Measurements from ENCODE around the gene DDX47.

DNA sequence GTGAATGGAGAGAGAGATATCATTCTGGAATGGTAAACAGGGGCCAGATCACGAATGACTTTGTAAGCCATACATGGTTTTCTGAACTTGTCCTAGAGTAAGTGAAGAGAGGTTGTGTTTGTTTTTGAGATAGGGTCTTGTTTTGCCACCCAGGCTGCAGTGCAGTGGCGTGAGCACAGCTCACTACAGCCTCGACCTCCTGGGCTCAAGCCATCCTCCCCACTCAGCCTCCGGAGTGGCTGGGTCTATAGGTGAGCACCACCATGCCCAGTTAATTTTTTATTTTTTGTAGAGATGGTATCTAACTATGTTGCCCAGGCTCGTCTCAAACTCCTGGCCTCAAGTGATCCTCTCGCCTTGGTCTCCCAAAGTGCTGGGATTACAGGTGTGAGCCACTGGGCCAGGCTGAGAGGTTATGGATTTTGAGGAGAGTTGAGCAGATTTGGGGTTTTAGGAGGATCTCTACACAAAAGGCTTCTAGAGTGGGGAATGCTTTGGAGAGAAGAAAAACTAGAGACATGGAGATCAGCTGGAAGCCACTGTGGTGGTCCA, 58.5 kb downstream of the DDX47 start:
- TF ChIP-seq, protein P1, sequence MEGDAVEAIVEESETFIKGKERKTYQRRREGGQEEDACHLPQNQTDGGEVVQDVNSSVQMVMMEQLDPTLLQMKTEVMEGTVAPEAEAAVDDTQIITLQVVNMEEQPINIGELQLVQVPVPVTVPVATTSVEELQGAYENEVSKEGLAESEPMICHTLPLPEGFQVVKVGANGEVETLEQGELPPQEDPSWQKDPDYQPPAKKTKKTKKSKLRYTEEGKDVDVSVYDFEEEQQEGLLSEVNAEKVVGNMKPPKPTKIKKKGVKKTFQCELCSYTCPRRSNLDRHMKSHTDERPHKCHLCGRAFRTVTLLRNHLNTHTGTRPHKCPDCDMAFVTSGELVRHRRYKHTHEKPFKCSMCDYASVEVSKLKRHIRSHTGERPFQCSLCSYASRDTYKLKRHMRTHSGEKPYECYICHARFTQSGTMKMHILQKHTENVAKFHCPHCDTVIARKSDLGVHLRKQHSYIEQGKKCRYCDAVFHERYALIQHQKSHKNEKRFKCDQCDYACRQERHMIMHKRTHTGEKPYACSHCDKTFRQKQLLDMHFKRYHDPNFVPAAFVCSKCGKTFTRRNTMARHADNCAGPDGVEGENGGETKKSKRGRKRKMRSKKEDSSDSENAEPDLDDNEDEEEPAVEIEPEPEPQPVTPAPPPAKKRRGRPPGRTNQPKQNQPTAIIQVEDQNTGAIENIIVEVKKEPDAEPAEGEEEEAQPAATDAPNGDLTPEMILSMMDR (IDR thresholded peaks at IDR 0.05 in 8 of 11, conservative IDR thresholded peaks at IDR 0.05 in 3 of 11): no peak
- TF ChIP-seq POLR2AphosphoS5 (IDR thresholded peaks at IDR 0.05): no peak
- no peak for TF ChIP-seq POLR2A (IDR thresholded peaks at IDR 0.05)
